AG04450 (cell line): Measurements from ENCODE around the gene XYLB. TPM values are rescaled to one million over a fixed set of nuclear protein-coding genes. Genes with fewer than 3 reads are reported as not detected.

ENCODE experiments used
- CTCF ChIA-PET: fragments of 300-600, 350-600 bp; formaldehyde crosslinking; extraction: SDS; loops from one replicate; lab custom pipeline; 2022; ENCODE audit warnings: antibody characterized with exemption, inconsistent platforms; lab: Charles Lee
- POLR2A ChIA-PET: fragments of 350-600 bp; formaldehyde crosslinking; extraction: SDS; loops from one replicate; lab custom pipeline; 2021; ENCODE audit warnings: antibody characterized with exemption, inconsistent platforms; lab: Yijun Ruan, JAX
- DNase-seq: peaks from one replicate; pipeline ENCODE4 v3.0.0-alpha.2; 2011; ENCODE audit warnings: low read depth, low spot score
- H3K27ac ChIP-seq: one replicate; pipeline ENCODE4 v1.5.1; 2012; ENCODE audit warnings: low read depth, low read length, control low read depth
- H3K27me3 ChIP-seq: one replicate; pipeline ENCODE4 v1.6.0; 2012; ENCODE audit warnings: low read length; ENCODE audit not compliant: control insufficient read depth, insufficient read depth
- H3K4me3 ChIP-seq: 2 replicates; pipeline ENCODE4 v1.5.1; 2011; ENCODE audit warnings: mild to moderate bottlenecking, low read depth, low read length, control low read depth
- H3K9me3 ChIP-seq: 2 replicates; pipeline ENCODE4 v1.5.1; 2012; ENCODE audit warnings: low read length; ENCODE audit not compliant: control insufficient read depth, insufficient read depth
- polyA plus RNA-seq: library from polyadenylated mRNA; depleted of rRNA; stranded (reverse); fragments of >200 nt; gene quantifications from 2 replicates; pipeline ENCODE4 v1.2.3, GENCODE V29; 2011
- TF ChIP-seq, protein P1 (sequence below): IDR thresholded peaks from 2 replicates; pipeline ENCODE4 v1.5.1; 2011; ENCODE audit warnings: low read depth, low read length, control low read depth, inconsistent platforms

Gene XYLB
- polyA plus RNA-seq, 1 experiment, result 4.0 TPM

DNA sequence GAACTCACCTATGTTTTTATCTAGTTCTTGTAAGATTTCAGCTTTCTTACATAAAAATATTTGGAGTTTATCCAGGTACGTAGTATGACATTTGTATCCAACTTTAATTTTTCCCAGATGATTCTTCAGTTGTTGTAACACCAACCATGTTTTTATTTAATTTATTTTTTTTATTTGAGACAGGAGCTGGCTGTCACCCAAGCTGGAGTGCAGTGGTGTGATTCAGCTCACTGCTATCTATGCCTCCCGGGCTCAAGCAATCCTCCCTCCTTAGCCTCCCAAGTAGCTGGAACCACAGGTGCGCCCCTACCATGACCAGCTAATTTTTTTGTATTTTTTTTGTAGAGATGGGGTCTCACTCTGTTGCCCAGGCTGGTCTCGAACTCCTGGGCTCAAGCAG, 6.6 kb downstream of the XYLB start:
- Histone ChIP-seq H3K27ac (no peak overlapping the region), H3K4me3 (no peak overlapping the region), H3K9me3 (no peaks in the 10 kb centered on the region), H3K27me3 (no peaks in the 10 kb centered on the region)
- TF ChIP-seq, protein P1, sequence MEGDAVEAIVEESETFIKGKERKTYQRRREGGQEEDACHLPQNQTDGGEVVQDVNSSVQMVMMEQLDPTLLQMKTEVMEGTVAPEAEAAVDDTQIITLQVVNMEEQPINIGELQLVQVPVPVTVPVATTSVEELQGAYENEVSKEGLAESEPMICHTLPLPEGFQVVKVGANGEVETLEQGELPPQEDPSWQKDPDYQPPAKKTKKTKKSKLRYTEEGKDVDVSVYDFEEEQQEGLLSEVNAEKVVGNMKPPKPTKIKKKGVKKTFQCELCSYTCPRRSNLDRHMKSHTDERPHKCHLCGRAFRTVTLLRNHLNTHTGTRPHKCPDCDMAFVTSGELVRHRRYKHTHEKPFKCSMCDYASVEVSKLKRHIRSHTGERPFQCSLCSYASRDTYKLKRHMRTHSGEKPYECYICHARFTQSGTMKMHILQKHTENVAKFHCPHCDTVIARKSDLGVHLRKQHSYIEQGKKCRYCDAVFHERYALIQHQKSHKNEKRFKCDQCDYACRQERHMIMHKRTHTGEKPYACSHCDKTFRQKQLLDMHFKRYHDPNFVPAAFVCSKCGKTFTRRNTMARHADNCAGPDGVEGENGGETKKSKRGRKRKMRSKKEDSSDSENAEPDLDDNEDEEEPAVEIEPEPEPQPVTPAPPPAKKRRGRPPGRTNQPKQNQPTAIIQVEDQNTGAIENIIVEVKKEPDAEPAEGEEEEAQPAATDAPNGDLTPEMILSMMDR, result no peak
- ChIA-PET CTCF (no interaction called here), POLR2A (no interaction called here)
- DNase-seq, result no peak

DNA sequence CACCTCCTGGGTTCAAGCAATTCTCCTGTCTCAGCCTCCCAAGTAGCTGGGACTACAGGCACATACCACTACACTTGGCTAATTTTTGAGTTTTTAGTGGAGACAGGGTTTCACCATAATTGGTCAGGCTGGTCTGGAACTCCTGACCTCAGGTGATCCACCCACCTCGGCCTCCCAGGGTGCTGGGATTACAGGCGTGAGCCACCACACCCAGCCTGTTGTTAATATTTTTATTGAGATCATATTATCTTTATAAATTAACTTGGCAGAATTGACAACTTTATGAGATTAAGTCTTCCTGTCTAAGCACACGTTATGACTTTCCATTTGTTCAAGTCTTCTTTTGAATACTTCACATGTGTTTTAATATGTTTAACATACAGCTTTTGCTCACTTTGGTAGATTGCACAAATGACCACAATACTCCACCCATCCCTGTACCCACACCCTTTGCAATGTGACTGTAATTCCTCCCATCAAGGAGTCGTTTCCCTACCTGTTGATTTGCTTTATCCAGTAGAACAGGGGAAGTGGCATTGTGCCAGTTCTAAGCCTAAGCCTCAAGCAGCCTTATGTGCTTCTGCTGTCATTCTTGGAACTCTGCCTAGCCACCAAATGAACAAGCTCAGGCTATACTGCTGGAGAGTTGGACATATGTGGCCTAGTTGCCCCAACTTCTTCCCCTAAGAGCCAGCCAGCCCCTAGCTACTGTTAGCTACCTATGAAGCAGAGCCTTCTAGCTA, 8.2 kb downstream of the XYLB start:
- POLR2A ChIA-PET, result no interaction called here
- Histone ChIP-seq H3K4me3 (no peak overlapping the region), H3K27ac (no peak overlapping the region), H3K27me3 (no peaks in the 10 kb centered on the region), H3K9me3 (no peaks in the 10 kb centered on the region)
- CTCF ChIA-PET, result interaction anchor here (0.8 to 2.5 kb wide), 3 partner anchors 9 to 297 kb away, joined by 4 to 17 read pairs (median 5); partner anchors contain the start of gene XYLB
- DNase-seq, result no peak
- TF ChIP-seq, protein P1, result no peak

DNA sequence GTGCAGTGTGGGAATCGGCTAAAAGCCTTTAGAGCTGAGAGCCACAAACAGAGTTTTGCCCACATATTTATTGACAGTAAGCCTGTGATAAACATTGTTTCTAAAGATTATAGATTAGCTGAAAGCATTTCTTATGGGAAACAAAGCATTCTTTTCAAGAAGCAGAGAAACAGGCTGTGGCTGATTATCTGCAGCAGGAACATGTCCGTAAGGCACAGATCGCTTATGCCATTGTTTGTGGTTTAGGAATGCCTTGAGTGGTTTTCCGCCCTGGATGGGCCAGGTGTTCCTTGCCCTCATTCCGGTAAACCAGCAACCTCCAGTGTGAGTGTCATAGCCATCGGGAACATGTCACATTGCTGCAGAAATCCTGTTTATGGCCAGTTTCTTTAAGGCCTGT, 12.5 kb downstream of the XYLB start:
- H3K9me3 ChIP-seq, result no peaks in the 10 kb centered on the region
- CTCF ChIA-PET, result interaction anchor here (0.5 to 1.7 kb wide), 3 partner anchors 12 to 138 kb away, joined by 5 to 10 read pairs (median 10); partner anchors contain the start of gene XYLB
- H3K4me3 ChIP-seq, result no peak overlapping the region
- no peaks in the 10 kb centered on the region for H3K27me3 ChIP-seq
- H3K27ac ChIP-seq, result no peak overlapping the region
- POLR2A ChIA-PET, result no interaction called here
- TF ChIP-seq, protein P1, result no peak
- no peak for DNase-seq

DNA sequence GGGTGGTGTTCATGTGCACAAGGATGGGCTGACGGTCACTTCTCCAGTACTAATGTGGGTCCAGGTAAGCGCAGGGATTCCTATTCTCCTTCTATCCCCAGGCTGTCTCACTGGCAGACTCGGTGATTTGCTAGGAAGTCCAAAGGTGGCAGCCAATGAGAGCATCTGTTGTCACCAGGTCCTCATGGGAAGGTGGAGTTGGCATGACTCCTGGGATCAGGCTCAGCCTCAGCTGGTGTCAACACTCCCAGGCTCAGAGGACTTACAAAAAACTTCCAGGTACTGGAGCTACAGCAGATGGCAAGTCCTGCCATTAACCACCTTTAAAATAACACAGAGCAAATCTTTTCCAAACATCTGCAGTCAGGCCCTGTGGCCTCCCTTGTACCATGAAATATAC, 13.8 kb downstream of the XYLB start:
- TF ChIP-seq, protein P1, result no peak
- DNase-seq, result no peak
- POLR2A ChIA-PET, result no interaction called here
- Histone ChIP-seq H3K27ac (no peak overlapping the region), H3K27me3 (no peaks in the 10 kb centered on the region), H3K4me3 (no peak overlapping the region), H3K9me3 (no peaks in the 10 kb centered on the region)
- CTCF ChIA-PET, result interaction anchor here (1.0 kb wide), 1 partner anchor 13 kb away, joined by 6 read pairs; the partner anchor contains the start of gene XYLB

DNA sequence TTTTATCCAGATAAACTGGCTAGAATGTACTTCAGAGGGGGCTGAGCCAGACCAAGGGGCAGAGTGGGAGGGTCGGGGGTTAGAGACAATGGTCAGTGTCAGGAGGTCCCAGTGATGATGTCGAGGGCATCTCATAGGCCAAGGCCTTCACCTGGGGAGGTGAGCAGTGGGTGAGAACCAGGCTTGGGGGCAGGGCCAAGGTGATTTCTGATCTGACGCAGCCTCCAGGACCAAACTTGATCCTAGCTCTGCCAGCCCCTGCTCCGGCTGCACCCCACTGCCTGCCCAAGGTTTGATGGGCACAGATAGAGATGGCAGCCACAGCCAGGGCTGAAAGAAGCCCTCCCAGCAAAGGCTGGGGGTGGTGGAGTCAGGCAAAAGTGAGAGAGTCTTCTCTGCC, 14.9 kb downstream of the XYLB start:
- Histone ChIP-seq H3K4me3 (no peak overlapping the region), H3K9me3 (no peaks in the 10 kb centered on the region), H3K27me3 (no peaks in the 10 kb centered on the region), H3K27ac (no peak overlapping the region)
- ChIA-PET CTCF (interaction anchor here (1.0 kb wide), 1 partner anchor 15 kb away, joined by 6 read pairs; the partner anchor contains the start of gene XYLB), POLR2A (no interaction called here)
- no peak for DNase-seq
- TF ChIP-seq, protein P1, result no peak
